MV-4-11 (cell line): ENCODE measurements around the gene FAM234B.

Experiments used
- DNase-seq: peaks from one replicate; lab custom pipeline; 2025; lab: John Stamatoyannopoulos, UW

FAM234B gene

GRCh38 chr12:13093191-13093847, 49.1 kb downstream of the FAM234B start:
- no peak for DNase-seq

- no peak for DNase-seq
These were observed 49.7 kb downstream of the FAM234B start for GRCh38 chr12:13093848-13094220.

- peak; percentile 95 for DNase-seq
These were observed 50.2 kb downstream of the FAM234B start for GRCh38 chr12:13094367-13094766.

GRCh38 chr12:13095266-13095995, 51.2 kb downstream of the FAM234B start:
- peak; percentile 3 for DNase-seq

GRCh38 chr12:13097491-13098011, 53.4 kb downstream of the FAM234B start:
- peak; percentile 73 for DNase-seq

- DNase-seq: peak; percentile 91
These were observed 55.1 kb downstream of the FAM234B start for GRCh38 chr12:13099066-13099843.

GRCh38 chr12:13099844-13100604, 55.8 kb downstream of the FAM234B start:
- DNase-seq: no peak

GRCh38 chr12:13100605-13100881, 56.4 kb downstream of the FAM234B start:
- DNase-seq: no peak

GRCh38 chr12:13100882-13101769, 56.9 kb downstream of the FAM234B start:
- peak; percentile 95 for DNase-seq

- no peak for DNase-seq
These were observed 57.7 kb downstream of the FAM234B start for GRCh38 chr12:13101821-13102375.

GRCh38 chr12:13102461-13103195, 58.4 kb downstream of the FAM234B start:
- no peak for DNase-seq

GRCh38 chr12:13103391-13104033, 59.3 kb downstream of the FAM234B start, which contains the start of gene GSG1:
GSG1 (minus strand) TSS chr12:13103667; CDS start chr12:13103512, 155 bp downstream.
- DNase-seq: no peak

GRCh38 chr12:13104409-13104808, 60.2 kb downstream of the FAM234B start:
- DNase-seq: peak; percentile 80

GRCh38 chr12:13105781-13106180, 61.6 kb downstream of the FAM234B start:
- no peak for DNase-seq

- DNase-seq: no peak
These were observed 62.5 kb downstream of the FAM234B start for GRCh38 chr12:13106666-13107065.

GRCh38 chr12:13112968-13113367, 68.8 kb downstream of the FAM234B start:
- DNase-seq: no peak

GRCh38 chr12:13114251-13115052, 70.3 kb downstream of the FAM234B start:
- DNase-seq: no peak

GRCh38 chr12:13116259-13116658, 72.1 kb downstream of the FAM234B start:
- no peak for DNase-seq

GRCh38 chr12:13117029-13117428, 72.8 kb downstream of the FAM234B start:
- DNase-seq: no peak
